ENCODE results near the gene KRT24. TPM values are rescaled to one million over a fixed set of nuclear protein-coding genes. Genes with fewer than 3 reads are reported as not detected.

KRT24 gene
- polyA plus RNA-seq, 2 of the 4 experiments (the other 2 are of a cell fraction), result not detected

DNA sequence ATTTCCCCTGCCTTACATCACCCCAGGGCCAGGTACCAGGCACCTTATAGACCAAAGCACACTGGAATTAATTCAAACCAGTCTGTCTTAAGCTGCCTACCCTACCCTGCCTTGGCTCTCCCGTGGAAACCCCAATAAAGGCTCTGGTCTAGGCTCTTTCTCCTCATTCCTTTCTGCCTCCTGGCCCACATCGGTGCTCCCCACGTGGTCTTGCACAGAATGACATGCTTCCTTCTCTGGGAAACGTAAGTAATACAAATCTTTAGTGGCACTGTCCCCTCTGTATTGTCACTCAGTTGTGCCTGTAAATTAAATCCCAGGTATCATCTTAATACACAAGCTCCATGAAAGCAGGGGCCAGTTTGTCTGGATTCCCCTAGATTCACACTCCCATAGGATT lies 35.0 kb upstream of the KRT24 start:
- 19% methylated on average over 4 of the region's 4 CpGs for WGBS (ENCODE audit: missing lambda C conversion rate)
- DNase-seq (ENCODE audit: low read depth in 1 of 2, low spot score in 1 of 2) (no peak), FAIRE-seq (no peak), ATAC-seq (peak; percentile 11 to 28; a peak in 3 of 6 replicates)
- peaks cover 32% of the 10 kb centered on the region for H3K9me3 ChIP-seq
- no peak overlapping the region for H3K4me3 ChIP-seq
- POLR2A ChIA-PET, result no interaction called here
- TF ChIP-seq, protein P1, sequence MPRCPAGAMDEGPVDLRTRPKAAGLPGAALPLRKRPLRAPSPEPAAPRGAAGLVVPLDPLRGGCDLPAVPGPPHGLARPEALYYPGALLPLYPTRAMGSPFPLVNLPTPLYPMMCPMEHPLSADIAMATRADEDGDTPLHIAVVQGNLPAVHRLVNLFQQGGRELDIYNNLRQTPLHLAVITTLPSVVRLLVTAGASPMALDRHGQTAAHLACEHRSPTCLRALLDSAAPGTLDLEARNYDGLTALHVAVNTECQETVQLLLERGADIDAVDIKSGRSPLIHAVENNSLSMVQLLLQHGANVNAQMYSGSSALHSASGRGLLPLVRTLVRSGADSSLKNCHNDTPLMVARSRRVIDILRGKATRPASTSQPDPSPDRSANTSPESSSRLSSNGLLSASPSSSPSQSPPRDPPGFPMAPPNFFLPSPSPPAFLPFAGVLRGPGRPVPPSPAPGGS (IDR thresholded peaks at IDR 0.05), result no peak
- TF ChIP-seq FOXS1 (CRISPR knock-in tag; IDR thresholded peaks at IDR 0.05), result no peak
- TF ChIP-seq, protein P2, sequence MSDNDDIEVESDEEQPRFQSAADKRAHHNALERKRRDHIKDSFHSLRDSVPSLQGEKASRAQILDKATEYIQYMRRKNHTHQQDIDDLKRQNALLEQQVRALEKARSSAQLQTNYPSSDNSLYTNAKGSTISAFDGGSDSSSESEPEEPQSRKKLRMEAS (IDR thresholded peaks at IDR 0.05), result no peak
- TF ChIP-seq, protein P3, sequence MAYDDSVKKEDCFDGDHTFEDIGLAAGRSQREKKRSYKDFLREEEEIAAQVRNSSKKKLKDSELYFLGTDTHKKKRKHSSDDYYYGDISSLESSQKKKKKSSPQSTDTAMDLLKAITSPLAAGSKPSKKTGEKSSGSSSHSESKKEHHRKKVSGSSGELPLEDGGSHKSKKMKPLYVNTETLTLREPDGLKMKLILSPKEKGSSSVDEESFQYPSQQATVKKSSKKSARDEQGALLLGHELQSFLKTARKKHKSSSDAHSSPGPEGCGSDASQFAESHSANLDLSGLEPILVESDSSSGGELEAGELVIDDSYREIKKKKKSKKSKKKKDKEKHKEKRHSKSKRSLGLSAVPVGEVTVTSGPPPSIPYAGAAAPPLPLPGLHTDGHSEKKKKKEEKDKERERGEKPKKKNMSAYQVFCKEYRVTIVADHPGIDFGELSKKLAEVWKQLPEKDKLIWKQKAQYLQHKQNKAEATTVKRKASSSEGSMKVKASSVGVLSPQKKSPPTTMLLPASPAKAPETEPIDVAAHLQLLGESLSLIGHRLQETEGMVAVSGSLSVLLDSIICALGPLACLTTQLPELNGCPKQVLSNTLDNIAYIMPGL (CRISPR knock-in tag; IDR thresholded peaks at IDR 0.05; ENCODE audit: borderline replicate concordance), result no peak
- no peak for TF ChIP-seq HEYL (CRISPR knock-in tag; IDR thresholded peaks at IDR 0.05)
- no peak for TF ChIP-seq TP53 (CRISPR knock-in tag; IDR thresholded peaks at IDR 0.05)
- no peak for TF ChIP-seq JUNB (IDR thresholded peaks at IDR 0.05)
- TF ChIP-seq, protein P4, sequence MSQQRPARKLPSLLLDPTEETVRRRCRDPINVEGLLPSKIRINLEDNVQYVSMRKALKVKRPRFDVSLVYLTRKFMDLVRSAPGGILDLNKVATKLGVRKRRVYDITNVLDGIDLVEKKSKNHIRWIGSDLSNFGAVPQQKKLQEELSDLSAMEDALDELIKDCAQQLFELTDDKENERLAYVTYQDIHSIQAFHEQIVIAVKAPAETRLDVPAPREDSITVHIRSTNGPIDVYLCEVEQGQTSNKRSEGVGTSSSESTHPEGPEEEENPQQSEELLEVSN (IDR thresholded peaks at IDR 0.05; ENCODE audit: borderline replicate concordance, low read depth), result no peak
- TF ChIP-seq NFE2L2 (conservative IDR thresholded peaks at IDR 0.05; ENCODE audit: low read length), result no peak
- TF ChIP-seq, protein P5, sequence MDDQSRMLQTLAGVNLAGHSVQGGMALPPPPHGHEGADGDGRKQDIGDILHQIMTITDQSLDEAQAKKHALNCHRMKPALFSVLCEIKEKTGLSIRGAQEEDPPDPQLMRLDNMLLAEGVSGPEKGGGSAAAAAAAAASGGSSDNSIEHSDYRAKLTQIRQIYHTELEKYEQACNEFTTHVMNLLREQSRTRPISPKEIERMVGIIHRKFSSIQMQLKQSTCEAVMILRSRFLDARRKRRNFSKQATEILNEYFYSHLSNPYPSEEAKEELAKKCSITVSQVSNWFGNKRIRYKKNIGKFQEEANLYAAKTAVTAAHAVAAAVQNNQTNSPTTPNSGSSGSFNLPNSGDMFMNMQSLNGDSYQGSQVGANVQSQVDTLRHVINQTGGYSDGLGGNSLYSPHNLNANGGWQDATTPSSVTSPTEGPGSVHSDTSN (IDR thresholded peaks at IDR 0.05), result no peak
- no peak for TF ChIP-seq EHF (CRISPR knock-in tag; IDR thresholded peaks at IDR 0.05)
- no peak for TF ChIP-seq KDM5A (IDR thresholded peaks at IDR 0.05)
- TF ChIP-seq MAZ (IDR thresholded peaks at IDR 0.05; ENCODE audit: borderline replicate concordance, low read depth, low read length), result no peak
- no peak for TF ChIP-seq RFX5 (IDR thresholded peaks at IDR 0.05)
- TF ChIP-seq RNF2 (IDR thresholded peaks at IDR 0.05; ENCODE audit: borderline replicate concordance, low read depth), result no peak
- TF ChIP-seq, protein P6, sequence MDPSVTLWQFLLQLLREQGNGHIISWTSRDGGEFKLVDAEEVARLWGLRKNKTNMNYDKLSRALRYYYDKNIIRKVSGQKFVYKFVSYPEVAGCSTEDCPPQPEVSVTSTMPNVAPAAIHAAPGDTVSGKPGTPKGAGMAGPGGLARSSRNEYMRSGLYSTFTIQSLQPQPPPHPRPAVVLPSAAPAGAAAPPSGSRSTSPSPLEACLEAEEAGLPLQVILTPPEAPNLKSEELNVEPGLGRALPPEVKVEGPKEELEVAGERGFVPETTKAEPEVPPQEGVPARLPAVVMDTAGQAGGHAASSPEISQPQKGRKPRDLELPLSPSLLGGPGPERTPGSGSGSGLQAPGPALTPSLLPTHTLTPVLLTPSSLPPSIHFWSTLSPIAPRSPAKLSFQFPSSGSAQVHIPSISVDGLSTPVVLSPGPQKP (IDR thresholded peaks at IDR 0.05; ENCODE audit: low read depth, low read length), result no peak
- CTCF ChIA-PET, result interaction anchor here (0.8 to 1.0 kb wide), 3 partner anchors 377 to 927 kb away, joined by 3 read pairs; no protein-coding TSS in a partner anchor
- no peak overlapping the region for H3K27ac ChIP-seq
- no peaks in the 10 kb centered on the region for H3K4me1 ChIP-seq
- no peak overlapping the region for H3K4me2 ChIP-seq

DNA sequence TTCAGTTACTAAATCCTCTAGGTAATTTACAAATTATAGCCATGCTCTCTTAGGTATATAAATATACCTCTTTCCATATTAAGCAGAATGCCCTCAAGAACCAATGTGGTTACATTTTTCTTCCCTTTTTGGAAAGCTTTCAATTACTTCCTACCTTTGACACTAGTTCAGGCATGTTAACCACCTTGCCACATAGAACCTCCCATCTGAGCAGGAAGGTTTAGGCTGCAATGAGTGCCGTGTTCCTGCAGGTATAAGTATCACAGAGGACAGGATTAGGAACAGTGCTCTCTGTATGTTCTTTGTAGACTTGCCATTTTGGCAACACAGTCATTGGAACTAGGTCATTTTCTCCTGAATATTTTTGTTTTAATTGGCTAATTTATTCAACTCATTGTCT lies 31.5 kb upstream of the KRT24 start:
- no peak for ATAC-seq
- CTCF ChIA-PET, result interaction anchor here (0.9 to 1.8 kb wide), 5 partner anchors 9 to 928 kb away, joined by 3 to 4 read pairs (median 4); no protein-coding TSS in a partner anchor

More for the DNA sequence above, 31.5 kb upstream of the KRT24 start:
- DNase-seq (ENCODE audit: low read depth in 1 of 2, low spot score in 1 of 2) (no peak), FAIRE-seq (peak; percentile 74)
- WGBS (ENCODE audit: missing lambda C conversion rate), result 41% methylated on average over 1 of the region's 1 CpG
- no peak for TF ChIP-seq FOSB (CRISPR knock-in tag; IDR thresholded peaks at IDR 0.05)
- TF ChIP-seq, protein P7, sequence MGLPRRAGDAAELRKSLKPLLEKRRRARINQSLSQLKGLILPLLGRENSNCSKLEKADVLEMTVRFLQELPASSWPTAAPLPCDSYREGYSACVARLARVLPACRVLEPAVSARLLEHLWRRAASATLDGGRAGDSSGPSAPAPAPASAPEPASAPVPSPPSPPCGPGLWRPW (IDR thresholded peaks at IDR 0.05), result no peak
- TF ChIP-seq CBX8 (IDR thresholded peaks at IDR 0.05), result no peak
- TF ChIP-seq HEYL (CRISPR knock-in tag; IDR thresholded peaks at IDR 0.05), result no peak
- no peak for TF ChIP-seq ZC3H11A (IDR thresholded peaks at IDR 0.05)
- no peak for TF ChIP-seq FOSL2 (IDR thresholded peaks at IDR 0.05)
- no peak for TF ChIP-seq FOSL2 (CRISPR knock-in tag; IDR thresholded peaks at IDR 0.05)
- TF ChIP-seq SMC3 (IDR thresholded peaks at IDR 0.05), result no peak
- no peak for TF ChIP-seq KDM5A (IDR thresholded peaks at IDR 0.05)
- TF ChIP-seq NR3C1 (IDR thresholded peaks at IDR 0.05), result no peak
- TF ChIP-seq KDM1A (IDR thresholded peaks at IDR 0.05; ENCODE audit: low read depth), result no peak
- no peak for TF ChIP-seq EP300 (IDR thresholded peaks at IDR 0.05)
- no peak for TF ChIP-seq JUN (IDR thresholded peaks at IDR 0.05)
- no peak for TF ChIP-seq FOXS1 (CRISPR knock-in tag; IDR thresholded peaks at IDR 0.05)
- no peak for TF ChIP-seq HOXB13 (CRISPR knock-in tag; IDR thresholded peaks at IDR 0.05; ENCODE audit: low read depth)
- no peak for TF ChIP-seq ZFP36 (IDR thresholded peaks at IDR 0.05; ENCODE audit: borderline replicate concordance, partially characterized antibody)
- TF ChIP-seq HOXA7 (CRISPR knock-in tag; IDR thresholded peaks at IDR 0.05), result no peak
- TF ChIP-seq MYC (IDR thresholded peaks at IDR 0.05; ENCODE audit: borderline replicate concordance, low read length), result no peak
- H3K4me3 ChIP-seq, result no peak overlapping the region
- H3K4me1 ChIP-seq, result no peaks in the 10 kb centered on the region
- 0 out of 3 replicates have a peak, but pooled peaks cover 2% of the 10 kb centered on the region for H3K9me3 ChIP-seq
- no peak overlapping the region for H3K27ac ChIP-seq
- H3K4me2 ChIP-seq, result no peak overlapping the region
- POLR2A ChIA-PET, result no interaction called here
